IMR-90 (cell line): ENCODE data around the gene DISC1. TPM values are rescaled to one million over a fixed set of nuclear protein-coding genes. Genes with fewer than 3 reads are reported as not detected.

Experiments
- ATAC-seq: fragments of 200-7000 bp; cut with Tn5 transposase; 2 replicates; pipeline ENCODE4 v1.9.1; 2020; ENCODE audit warnings: low read depth, mild to moderate bottlenecking, moderate library complexity
- BruUV-seq: library from RNA; stranded (reverse); fragments of 400-500 nt; replicated peaks from 2 replicates; lab custom pipeline; 2021; lab: Mats Ljungman, UMichigan
- CTCF ChIA-PET: fragments of 300-600 bp; formaldehyde crosslinking; extraction: SDS; loops from one replicate; lab custom pipeline; 2021; ENCODE audit warnings: antibody characterized with exemption; lab: Yijun Ruan, JAX
- POLR2A ChIA-PET: fragments of 300-600 bp; sonication (Branson Sonifier 250); formaldehyde crosslinking; loops from one replicate; lab custom pipeline; 2022; ENCODE audit warnings: antibody characterized with exemption; ENCODE audit not compliant: unreplicated experiment; lab: Charles Lee
- DNase-seq: peaks from one replicate; pipeline ENCODE4 v3.0.0; 2013
- H2AFZ ChIP-seq: replicated peaks from 2 replicates; pipeline ENCODE3; 2013; ENCODE audit warnings: low read length, mild to moderate bottlenecking; ENCODE audit not compliant: poor library complexity
- H2AK5ac ChIP-seq: 2 replicates; pipeline ENCODE4 v1.6.1; 2013; ENCODE audit warnings: low read depth, low read length, inconsistent platforms
- H2AK9ac ChIP-seq: replicated peaks from 2 replicates; pipeline ENCODE3; 2013; ENCODE audit warnings: mild to moderate bottlenecking, low read depth, low read length, moderate library complexity; ENCODE audit not compliant: poor library complexity
- H2BK120ac ChIP-seq: 2 replicates; pipeline ENCODE4 v1.6.1; 2013; ENCODE audit warnings: low read depth, low read length, inconsistent platforms
- H2BK15ac ChIP-seq: 3 replicates; pipeline ENCODE4 v1.6.1; 2013; ENCODE audit warnings: low read depth, low read length, inconsistent platforms
- H2BK20ac ChIP-seq: 2 replicates; pipeline ENCODE4 v1.6.1; 2013; ENCODE audit warnings: low read depth, mild to moderate bottlenecking, inconsistent platforms, low read length, moderate library complexity
- H2BK5ac ChIP-seq: 2 replicates; pipeline ENCODE4 v1.6.1; 2013; ENCODE audit warnings: mild to moderate bottlenecking, low read depth, low read length, inconsistent platforms; ENCODE audit not compliant: poor library complexity, severe bottlenecking
- H3K14ac ChIP-seq: replicated peaks from 2 replicates; pipeline ENCODE4 v1.6.1; 2013; ENCODE audit warnings: low read depth, low read length, inconsistent platforms
- H3K18ac ChIP-seq: 2 replicates; pipeline ENCODE4 v1.6.1; 2013; ENCODE audit warnings: low read depth, low read length, control low read depth
- H3K23ac ChIP-seq: 2 replicates; pipeline ENCODE4 v1.6.1; 2013; ENCODE audit warnings: low read depth, low read length, inconsistent platforms
- H3K27ac ChIP-seq: 2 replicates; pipeline ENCODE4 v1.5.1; 2013; ENCODE audit warnings: mild to moderate bottlenecking, control low read depth, low read length; ENCODE audit not compliant: insufficient read depth
- H3K27me3 ChIP-seq: 2 replicates; pipeline ENCODE4 v1.6.1; 2013; ENCODE audit warnings: low read length; ENCODE audit not compliant: control insufficient read depth, insufficient read depth
- H3K36me3 ChIP-seq: 2 replicates; pipeline ENCODE4 v1.6.1; 2013; ENCODE audit warnings: low read length, mixed read lengths; ENCODE audit not compliant: control insufficient read depth, insufficient read depth
- H3K4ac ChIP-seq: 2 replicates; pipeline ENCODE4 v1.6.1; 2013; ENCODE audit warnings: low read depth, low read length, inconsistent platforms
- H3K4me1 ChIP-seq: 2 replicates; pipeline ENCODE4 v1.6.1; 2013; ENCODE audit warnings: low read length, mixed read lengths; ENCODE audit not compliant: control insufficient read depth, insufficient read depth
- H3K4me2 ChIP-seq: 2 replicates; pipeline ENCODE4 v1.6.1; 2013; ENCODE audit warnings: low read depth, mild to moderate bottlenecking, control low read depth, low read length, moderate library complexity
- H3K4me3 ChIP-seq: 2 replicates; pipeline ENCODE4 v1.5.1; 2013; ENCODE audit warnings: low read depth, mild to moderate bottlenecking, control low read depth, low read length, moderate library complexity; ENCODE audit not compliant: insufficient read depth
- H3K56ac ChIP-seq: 2 replicates; pipeline ENCODE4 v1.6.1; 2013; ENCODE audit warnings: low read length, inconsistent platforms; ENCODE audit not compliant: insufficient read depth; ENCODE audit errors: extremely low read depth
- H3K79me1 ChIP-seq, 2 experiments: 2 replicates each; pipeline ENCODE4 v1.6.1; 2013; ENCODE audit warnings: low read length in 2 of 2, inconsistent platforms in 1 of 2, low read depth in 1 of 2
- H3K9ac ChIP-seq: 2 replicates; pipeline ENCODE4 v1.6.1; 2013; ENCODE audit warnings: low read depth, low read length, control low read depth
- H3K9me1 ChIP-seq: 2 replicates; pipeline ENCODE4 v1.6.1; 2013; ENCODE audit warnings: low read length, inconsistent platforms; ENCODE audit not compliant: insufficient read depth
- H3K9me3 ChIP-seq: 2 replicates; pipeline ENCODE4 v1.6.1; 2013; ENCODE audit warnings: low read length; ENCODE audit not compliant: control insufficient read depth, insufficient read depth
- H4K20me1 ChIP-seq: 2 replicates; pipeline ENCODE4 v1.6.1; 2013; ENCODE audit warnings: low read length, inconsistent platforms; ENCODE audit not compliant: insufficient read depth
- H4K5ac ChIP-seq: 2 replicates; pipeline ENCODE4 v1.6.1; 2013; ENCODE audit warnings: mild to moderate bottlenecking, low read depth, low read length, control low read depth
- H4K8ac ChIP-seq, 2 experiments: 2 replicates each; pipeline ENCODE4 v1.6.1; 2013; ENCODE audit warnings: low read depth in 2 of 2, low read length in 2 of 2, control low read depth in 1 of 2, inconsistent platforms in 1 of 2
- H4K91ac ChIP-seq: 2 replicates; pipeline ENCODE4 v1.6.1; 2013; ENCODE audit warnings: low read depth, low read length, inconsistent platforms; ENCODE audit not compliant: insufficient read depth
- CEBPB ChIP-seq: IDR thresholded peaks from 2 replicates; pipeline ENCODE4 v1.6.1; 2012; ENCODE audit warnings: low read depth, low read length, improper control_type of control experiment
- FOS ChIP-seq: fragments of 150-350 bp; IDR thresholded peaks from 2 replicates; pipeline ENCODE4 v1.6.1; 2016; ENCODE audit warnings: low read depth, low read length
- MAZ ChIP-seq: IDR thresholded peaks from 2 replicates; pipeline ENCODE4 v1.6.1; 2012; ENCODE audit warnings: low read depth, mild to moderate bottlenecking, low read length, improper control_type of control experiment, moderate library complexity, borderline replicate concordance
- POLR2A ChIP-seq: IDR thresholded peaks from 2 replicates; pipeline ENCODE4 v1.6.1; 2012; ENCODE audit warnings: mild to moderate bottlenecking, low read depth, low read length
- RAD21 ChIP-seq: IDR thresholded peaks from 2 replicates; pipeline ENCODE4 v1.6.1; 2012; ENCODE audit warnings: low read length, improper control_type of control experiment
- WGBS, 2 experiments: methylation state at CpG; one replicate each; pipeline versions ENCODE4 v1.1.5 to v1.1.7; 2013; ENCODE audit warnings: missing lambda C conversion rate in 2 of 2; ENCODE audit not compliant: insufficient read length in 1 of 2; ENCODE audit errors: extremely low coverage in 2 of 2; 5-methylcytosine and 5-hydroxymethylcytosine counted together
- dilution Hi-C: fragments of 300-500 bp; cut with HindIII; formaldehyde crosslinking; loops from one replicate; pipeline ENCODE4 v1.14.3; 2018; ENCODE audit warnings: low sequenced_read_pairs; ENCODE audit not compliant: unreplicated experiment
- in situ Hi-C: fragments of 300-500 bp; cut with MboI; formaldehyde crosslinking; loops from 3 replicates; pipeline ENCODE4 v1.14.3; 2019; ENCODE audit warnings: low sequenced_read_pairs, inconsistent platforms, mixed read lengths
- intact Hi-C: fragments of 100-400 bp; cut with micrococcal nuclease; formaldehyde crosslinking; loops from 2 replicates; pipeline ENCODE4 v1.10.0; 2022
- polyA plus RNA-seq, 3 experiments: library from polyadenylated mRNA; depleted of rRNA; stranded (reverse); fragments of >200 nt; gene quantifications; 2 replicates each; pipeline ENCODE4 v1.2.3, GENCODE V29; 2012; ENCODE audit warnings: low replicate concordance in 1 of 3
- total RNA-seq: library from RNA; depleted of rRNA; stranded (reverse); fragments of >200 nt; gene quantifications from 2 replicates; pipeline ENCODE4 v1.2.3, GENCODE V29; 2012

The DISC1 gene
- total and polyA plus RNA-seq, 2 of the 4 experiments (the other 2 are of a cell fraction) = 2.2 to 7.0 TPM

- intact Hi-C loops = no loop called here
- DNase-seq (no peak), ATAC-seq (no peak)
- CTCF ChIA-PET = no interaction called here
- no CpG with 5 or more reads among the region's 6 CpGs for WGBS, 2 experiments
- no peak overlapping the region for H3K18ac ChIP-seq
- no peak overlapping the region for H3K23ac ChIP-seq
- H4K8ac ChIP-seq = no peak overlapping the region
- no peak overlapping the region for H4K5ac ChIP-seq
- no peak overlapping the region for H2AK9ac ChIP-seq
- no peak overlapping the region for H2AK5ac ChIP-seq
- no peaks in the 10 kb centered on the region for H3K27me3 ChIP-seq
- H3K9me1 ChIP-seq = peaks cover 16% of the 10 kb centered on the region
- TF ChIP-seq POLR2A (no peak), CEBPB (no peak), RAD21 (no peak), FOS (no peak), MAZ (no peak)
- dilution Hi-C loops = no loop called here
- H3K4me3 ChIP-seq = no peak overlapping the region
- no peak overlapping the region for H3K4ac ChIP-seq
- H2BK20ac ChIP-seq = no peak overlapping the region
- no peak overlapping the region for H3K56ac ChIP-seq
- H4K20me1 ChIP-seq = no peaks in the 10 kb centered on the region; the same call in 1 of the 2 replicates
- H2BK120ac ChIP-seq = no peak overlapping the region
- no peak overlapping the region for H2AFZ ChIP-seq
- H2BK5ac ChIP-seq = no peak overlapping the region
- peaks cover 0 to 25% of the 10 kb centered on the region in 2 experiments; a peak in 3 of 4 replicates for H3K79me1 ChIP-seq
- 0 out of 2 replicates have a peak overlapping the region, but pooled peaks have one; percentile 24 for H3K14ac ChIP-seq
- H3K4me2 ChIP-seq = no peak overlapping the region
- no peak overlapping the region for H4K91ac ChIP-seq
- H3K9ac ChIP-seq = no peak overlapping the region
- in situ Hi-C loops = no loop called here
- POLR2A ChIA-PET = interaction anchor here (0.6 kb wide), 1 partner anchor 37 kb away, joined by 6 read pairs; no protein-coding TSS in a partner anchor
- no peaks in the 10 kb centered on the region for H3K9me3 ChIP-seq
- H3K36me3 ChIP-seq = no peaks in the 10 kb centered on the region
- no TSS peak for BruUV-seq
- H3K27ac ChIP-seq = no peak overlapping the region
- H2BK15ac ChIP-seq = no peak overlapping the region; the same call in 2 of the 3 replicates
- H3K4me1 ChIP-seq = peaks cover 11% of the 10 kb centered on the region
These were observed 2.5 kb downstream of the DISC1 start for GRCh38 chr1:231629132-231629531.
